K562 (cell line): Measurements from ENCODE around the gene MPZL1. TPM values are rescaled to one million over a fixed set of nuclear protein-coding genes. Genes with fewer than 3 reads are reported as not detected.

Experiments used
- ARID3B ChIP-seq: fragments of 250-450 bp; sonication (Bioruptor Pico); IDR thresholded peaks from 2 replicates; pipeline ENCODE4 v1.4.0; 2020; ENCODE audit warnings: borderline replicate concordance
- DDX20 ChIP-seq: fragments of 450-650 bp; IDR thresholded peaks from 2 replicates; pipeline ENCODE4 v1.6.1; 2016; ENCODE audit warnings: missing genetic modification characterization, low read depth, mild to moderate bottlenecking, missing compliant biosample characterization, moderate library complexity
- DPF2 ChIP-seq: fragments of 450-650 bp; IDR thresholded peaks from 2 replicates; pipeline ENCODE4 v1.6.1; 2016
- HMGN3 ChIP-seq: IDR thresholded peaks from 2 replicates; pipeline ENCODE4 v1.6.1; 2011; ENCODE audit warnings: borderline replicate concordance, low read depth, mild to moderate bottlenecking, mixed read lengths, low read length; ENCODE audit not compliant: insufficient read length; ENCODE audit errors: extremely low read depth
- HNRNPL ChIP-seq: fragments of 200-400 bp; formaldehyde crosslinking; IDR thresholded peaks from 2 replicates; pipeline ENCODE4 v1.6.1; 2017; ENCODE audit warnings: low read depth, mild to moderate bottlenecking, low read length
- HNRNPLL ChIP-seq: fragments of 200-400 bp; formaldehyde crosslinking; IDR thresholded peaks from 2 replicates; pipeline ENCODE4 v1.6.1; 2017; ENCODE audit warnings: low read length, low read depth, mild to moderate bottlenecking; ENCODE audit not compliant: poor library complexity, severe bottlenecking
- IFI16 ChIP-seq: fragments of 250-450 bp; sonication (Bioruptor Pico); IDR thresholded peaks from 2 replicates; pipeline ENCODE4 v2.1.2; 2022; ENCODE audit warnings: mild to moderate bottlenecking, inconsistent platforms
- MNT ChIP-seq, 2 experiments: fragments of 450-650 bp; conservative IDR thresholded peaks; 2 replicates each; pipeline ENCODE4 v1.6.1; 2017; ENCODE audit warnings: mild to moderate bottlenecking in 2 of 2, moderate library complexity in 2 of 2
- NFXL1 ChIP-seq: fragments of 450-650 bp; formaldehyde crosslinking; IDR thresholded peaks from 2 replicates; pipeline ENCODE4 v1.4.0; 2021; ENCODE audit warnings: mild to moderate bottlenecking
- ZNF263 ChIP-seq: sonication (generic); formaldehyde crosslinking; IDR thresholded peaks from 2 replicates; pipeline ENCODE4 v1.8.0; 2022; ENCODE audit warnings: mild to moderate bottlenecking, missing genetic modification reagents, borderline replicate concordance
- ZNF282 ChIP-seq: sonication (generic); formaldehyde crosslinking; IDR thresholded peaks from 2 replicates; pipeline ENCODE4 v1.8.1; 2023; ENCODE audit warnings: missing genetic modification reagents
- ZNF384 ChIP-seq: IDR thresholded peaks from 2 replicates; pipeline ENCODE4 v1.6.1; 2012; ENCODE audit warnings: low read depth, low read length, improper control_type of control experiment
- ZNF586 ChIP-seq: fragments of 450-650 bp; formaldehyde crosslinking; conservative IDR thresholded peaks from 2 replicates; pipeline ENCODE4 v1.4.0; 2020; ENCODE audit warnings: mild to moderate bottlenecking, moderate library complexity
- polyA plus RNA-seq, 8 experiments: library from polyadenylated mRNA; depleted of rRNA in 4 of 8; stranded (reverse) in 5 of 8; unstranded in 3 of 8; fragments of >200 nt; fragmentation: Nextera tagmentation in 2 of 8; fragmentation: Illumina TruSeq in 1 of 8; extraction: Ambion mirVana in 2 of 8; extraction: Trizol in 1 of 8; gene quantifications; 2 replicates each; pipeline versions ENCODE4 v1.2.1 to v1.2.3, GENCODE V29; 2011 to 2014; ENCODE audit warnings: inconsistent platforms in 1 of 8, missing spikeins in 1 of 8
- total RNA-seq, 7 experiments: library from RNA; depleted of rRNA in 6 of 7; stranded (reverse); fragments of >200 nt in 6 of 7; fragmentation: Illumina TruSeq in 2 of 7; extraction: Trizol in 2 of 7; gene quantifications; 2 replicates each; pipeline versions ENCODE4 v1.2.1 to v1.2.3, GENCODE V29; 2011 to 2021; ENCODE audit warnings: low replicate concordance in 1 of 7
- TF ChIP-seq, protein P1 (sequence below): IDR thresholded peaks from 2 replicates; pipeline ENCODE4 v1.6.1; 2016; ENCODE audit warnings: missing genetic modification characterization, missing compliant biosample characterization
- TF ChIP-seq, protein P2 (sequence below): sonication (generic); formaldehyde crosslinking; IDR thresholded peaks from 2 replicates; pipeline ENCODE4 v1.8.1; 2023; ENCODE audit warnings: missing genetic modification reagents, mild to moderate bottlenecking, borderline replicate concordance
- TF ChIP-seq, protein P3 (sequence below): fragments of 450-650 bp; formaldehyde crosslinking; IDR thresholded peaks from 2 replicates; pipeline ENCODE4 v1.4.0; 2020; ENCODE audit warnings: mild to moderate bottlenecking, moderate library complexity

The MPZL1 gene
- total and polyA plus RNA-seq, 9 of the 15 experiments (the other 6 are each of a cell fraction or from before 2014, with no cell fraction given): 14.5 to 153 (median 66.5) TPM

GRCh38 chr1:167820684-167821355 lies 99.0 kb downstream of the MPZL1 start (continued):
- TF ChIP-seq ZNF263 (CRISPR knock-in tag) (no peak), HNRNPL (no peak), IFI16 (no peak), MNT (conservative IDR thresholded peaks at IDR 0.05) (0 out of 4 replicates have a peak, but pooled peaks of 1 of the 2 experiments have one; percentile 20), ARID3B (no peak), NFXL1 (CRISPR knock-in tag) (no peak), HMGN3 (no peak), DPF2 (no peak), HNRNPLL (no peak), ZNF586 (no peak), ZNF384 (no peak), DDX20 (tag) (no peak), ZNF282 (CRISPR knock-in tag) (no peak)
- TF ChIP-seq, protein P1, sequence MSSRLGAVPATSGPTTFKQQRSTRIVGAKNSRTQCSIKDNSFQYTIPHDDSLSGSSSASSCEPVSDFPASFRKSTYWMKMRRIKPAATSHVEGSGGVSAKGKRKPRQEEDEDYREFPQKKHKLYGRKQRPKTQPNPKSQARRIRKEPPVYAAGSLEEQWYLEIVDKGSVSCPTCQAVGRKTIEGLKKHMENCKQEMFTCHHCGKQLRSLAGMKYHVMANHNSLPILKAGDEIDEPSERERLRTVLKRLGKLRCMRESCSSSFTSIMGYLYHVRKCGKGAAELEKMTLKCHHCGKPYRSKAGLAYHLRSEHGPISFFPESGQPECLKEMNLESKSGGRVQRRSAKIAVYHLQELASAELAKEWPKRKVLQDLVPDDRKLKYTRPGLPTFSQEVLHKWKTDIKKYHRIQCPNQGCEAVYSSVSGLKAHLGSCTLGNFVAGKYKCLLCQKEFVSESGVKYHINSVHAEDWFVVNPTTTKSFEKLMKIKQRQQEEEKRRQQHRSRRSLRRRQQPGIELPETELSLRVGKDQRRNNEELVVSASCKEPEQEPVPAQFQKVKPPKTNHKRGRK (tag): no peak
- TF ChIP-seq, protein P2, sequence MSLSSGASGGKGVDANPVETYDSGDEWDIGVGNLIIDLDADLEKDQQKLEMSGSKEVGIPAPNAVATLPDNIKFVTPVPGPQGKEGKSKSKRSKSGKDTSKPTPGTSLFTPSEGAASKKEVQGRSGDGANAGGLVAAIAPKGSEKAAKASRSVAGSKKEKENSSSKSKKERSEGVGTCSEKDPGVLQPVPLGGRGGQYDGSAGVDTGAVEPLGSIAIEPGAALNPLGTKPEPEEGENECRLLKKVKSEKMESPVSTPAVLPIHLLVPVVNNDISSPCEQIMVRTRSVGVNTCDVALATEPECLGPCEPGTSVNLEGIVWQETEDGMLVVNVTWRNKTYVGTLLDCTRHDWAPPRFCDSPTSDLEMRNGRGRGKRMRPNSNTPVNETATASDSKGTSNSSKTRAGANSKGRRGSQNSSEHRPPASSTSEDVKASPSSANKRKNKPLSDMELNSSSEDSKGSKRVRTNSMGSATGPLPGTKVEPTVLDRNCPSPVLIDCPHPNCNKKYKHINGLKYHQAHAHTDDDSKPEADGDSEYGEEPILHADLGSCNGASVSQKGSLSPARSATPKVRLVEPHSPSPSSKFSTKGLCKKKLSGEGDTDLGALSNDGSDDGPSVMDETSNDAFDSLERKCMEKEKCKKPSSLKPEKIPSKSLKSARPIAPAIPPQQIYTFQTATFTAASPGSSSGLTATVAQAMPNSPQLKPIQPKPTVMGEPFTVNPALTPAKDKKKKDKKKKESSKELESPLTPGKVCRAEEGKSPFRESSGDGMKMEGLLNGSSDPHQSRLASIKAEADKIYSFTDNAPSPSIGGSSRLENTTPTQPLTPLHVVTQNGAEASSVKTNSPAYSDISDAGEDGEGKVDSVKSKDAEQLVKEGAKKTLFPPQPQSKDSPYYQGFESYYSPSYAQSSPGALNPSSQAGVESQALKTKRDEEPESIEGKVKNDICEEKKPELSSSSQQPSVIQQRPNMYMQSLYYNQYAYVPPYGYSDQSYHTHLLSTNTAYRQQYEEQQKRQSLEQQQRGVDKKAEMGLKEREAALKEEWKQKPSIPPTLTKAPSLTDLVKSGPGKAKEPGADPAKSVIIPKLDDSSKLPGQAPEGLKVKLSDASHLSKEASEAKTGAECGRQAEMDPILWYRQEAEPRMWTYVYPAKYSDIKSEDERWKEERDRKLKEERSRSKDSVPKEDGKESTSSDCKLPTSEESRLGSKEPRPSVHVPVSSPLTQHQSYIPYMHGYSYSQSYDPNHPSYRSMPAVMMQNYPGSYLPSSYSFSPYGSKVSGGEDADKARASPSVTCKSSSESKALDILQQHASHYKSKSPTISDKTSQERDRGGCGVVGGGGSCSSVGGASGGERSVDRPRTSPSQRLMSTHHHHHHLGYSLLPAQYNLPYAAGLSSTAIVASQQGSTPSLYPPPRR (CRISPR knock-in tag): no peak
- TF ChIP-seq, protein P3, sequence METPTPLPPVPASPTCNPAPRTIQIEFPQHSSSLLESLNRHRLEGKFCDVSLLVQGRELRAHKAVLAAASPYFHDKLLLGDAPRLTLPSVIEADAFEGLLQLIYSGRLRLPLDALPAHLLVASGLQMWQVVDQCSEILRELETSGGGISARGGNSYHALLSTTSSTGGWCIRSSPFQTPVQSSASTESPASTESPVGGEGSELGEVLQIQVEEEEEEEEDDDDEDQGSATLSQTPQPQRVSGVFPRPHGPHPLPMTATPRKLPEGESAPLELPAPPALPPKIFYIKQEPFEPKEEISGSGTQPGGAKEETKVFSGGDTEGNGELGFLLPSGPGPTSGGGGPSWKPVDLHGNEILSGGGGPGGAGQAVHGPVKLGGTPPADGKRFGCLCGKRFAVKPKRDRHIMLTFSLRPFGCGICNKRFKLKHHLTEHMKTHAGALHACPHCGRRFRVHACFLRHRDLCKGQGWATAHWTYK: 0 out of 2 replicates have a peak, but pooled peaks have one; percentile 76
